ENCODE data around the gene PRCC. TPM values are rescaled to one million over a fixed set of nuclear protein-coding genes. Genes with fewer than 3 reads are reported as not detected.

The PRCC gene
- polyA plus RNA-seq, 2 of the 4 experiments (the other 2 are of a cell fraction): 44.5 to 52.0 TPM

DNA sequence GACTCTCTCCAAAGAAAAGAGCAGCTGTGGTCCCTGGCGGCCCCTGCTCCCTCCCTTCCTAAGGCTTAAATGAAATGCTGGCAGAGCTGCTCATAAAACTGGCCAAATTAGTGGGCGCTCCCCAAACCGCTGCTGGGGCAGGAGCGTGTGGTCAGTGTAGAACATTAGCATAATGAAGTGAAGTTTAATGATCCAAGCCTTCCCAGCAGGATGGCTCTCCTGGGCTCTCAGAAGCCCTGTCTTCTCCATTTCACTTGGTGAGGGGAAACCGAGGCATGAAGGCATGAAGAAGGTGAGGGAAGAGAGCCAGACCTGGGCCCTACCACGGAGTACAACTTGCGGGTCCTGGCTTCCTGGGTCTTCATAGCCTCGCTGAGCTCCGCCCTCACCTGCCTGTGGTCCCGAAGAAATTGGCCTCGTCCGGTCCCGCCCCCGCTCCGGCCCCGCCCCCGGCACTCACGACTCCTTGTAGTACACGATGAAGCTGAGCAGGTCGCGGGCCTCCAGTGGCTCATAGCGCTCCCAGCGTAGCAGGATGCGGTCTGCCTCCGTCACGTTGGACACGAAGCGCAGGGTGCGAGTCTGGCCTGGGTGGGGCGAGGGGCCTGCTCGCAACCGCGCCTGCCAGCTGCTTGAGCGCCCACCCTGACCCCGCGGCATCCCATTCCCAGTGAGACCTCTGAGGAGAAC lies 81.3 kb downstream of the PRCC start:
- FAIRE-seq (no peak), ATAC-seq (no peak), DNase-seq (ENCODE audit: low read depth in 1 of 2, low spot score in 1 of 2) (no peak)
- H3K9me3 ChIP-seq: no peaks in the 10 kb centered on the region
- H3K4me3 ChIP-seq: no peak overlapping the region
- peaks cover 9% of the 10 kb centered on the region; the same call in 2 of the 3 replicates for H3K4me1 ChIP-seq
- 54% methylated on average over 18 of the region's 36 CpGs for WGBS (ENCODE audit: missing lambda C conversion rate)
- TF ChIP-seq ATOH8 (CRISPR knock-in tag; IDR thresholded peaks at IDR 0.05; ENCODE audit: low read depth) (no peak), MYC (IDR thresholded peaks at IDR 0.05; ENCODE audit: borderline replicate concordance, low read length) (no peak), EP300 (IDR thresholded peaks at IDR 0.05) (no peak), CBX8 (IDR thresholded peaks at IDR 0.05) (no peak), CBX2 (IDR thresholded peaks at IDR 0.05; ENCODE audit: borderline replicate concordance, low read depth) (no peak), HOXA7 (CRISPR knock-in tag; IDR thresholded peaks at IDR 0.05) (no peak), CHD2 (IDR thresholded peaks at IDR 0.05; ENCODE audit: low read length, partially characterized antibody) (no peak)
- TF ChIP-seq, protein P1, sequence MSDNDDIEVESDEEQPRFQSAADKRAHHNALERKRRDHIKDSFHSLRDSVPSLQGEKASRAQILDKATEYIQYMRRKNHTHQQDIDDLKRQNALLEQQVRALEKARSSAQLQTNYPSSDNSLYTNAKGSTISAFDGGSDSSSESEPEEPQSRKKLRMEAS (IDR thresholded peaks at IDR 0.05): no peak
- TF ChIP-seq, protein P2, sequence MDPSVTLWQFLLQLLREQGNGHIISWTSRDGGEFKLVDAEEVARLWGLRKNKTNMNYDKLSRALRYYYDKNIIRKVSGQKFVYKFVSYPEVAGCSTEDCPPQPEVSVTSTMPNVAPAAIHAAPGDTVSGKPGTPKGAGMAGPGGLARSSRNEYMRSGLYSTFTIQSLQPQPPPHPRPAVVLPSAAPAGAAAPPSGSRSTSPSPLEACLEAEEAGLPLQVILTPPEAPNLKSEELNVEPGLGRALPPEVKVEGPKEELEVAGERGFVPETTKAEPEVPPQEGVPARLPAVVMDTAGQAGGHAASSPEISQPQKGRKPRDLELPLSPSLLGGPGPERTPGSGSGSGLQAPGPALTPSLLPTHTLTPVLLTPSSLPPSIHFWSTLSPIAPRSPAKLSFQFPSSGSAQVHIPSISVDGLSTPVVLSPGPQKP (IDR thresholded peaks at IDR 0.05; ENCODE audit: low read depth, low read length): no peak
- POLR2A ChIA-PET: no interaction called here
- CTCF ChIA-PET: interaction anchor here (0.9 to 20.9 kb wide), 11 partner anchors 8 to 222 kb away, joined by 3 to 480 read pairs (median 3); partner anchors contain the start of genes INSRR, ISG20L2, LRRC71 and METTL25B
- H3K4me2 ChIP-seq: no peak overlapping the region
- no peak overlapping the region for H3K27ac ChIP-seq

DNA sequence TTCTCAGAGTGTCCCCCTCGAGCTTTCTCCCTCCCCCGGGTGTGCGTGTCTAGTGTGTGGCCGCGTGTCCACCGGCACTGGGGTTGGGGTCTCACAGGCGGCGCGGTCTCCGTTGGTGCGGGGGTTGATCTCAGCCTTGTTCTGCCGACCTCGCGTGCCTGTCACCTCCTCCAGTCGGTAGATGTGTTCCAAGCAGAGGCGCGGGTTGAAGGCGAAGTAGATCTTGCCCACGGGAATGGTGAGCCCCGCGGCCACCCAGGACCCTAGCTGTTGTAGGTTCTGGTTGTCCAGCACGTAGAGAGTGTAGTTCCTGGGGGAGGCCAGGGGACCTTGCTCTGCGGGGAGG lies 81.8 kb downstream of the PRCC start:
- ChIA-PET POLR2A (no interaction called here), CTCF (interaction anchor here (0.9 to 20.9 kb wide), 8 partner anchors 9 to 121 kb away, joined by 3 to 480 read pairs (median 4); partner anchors contain the start of genes INSRR, ISG20L2, LRRC71 and METTL25B)
- FAIRE-seq: no peak
- Histone ChIP-seq H3K4me2 (no peak overlapping the region), H3K4me3 (no peak overlapping the region), H3K4me1 (peaks cover 9% of the 10 kb centered on the region; the same call in 2 of the 3 replicates), H3K27ac (no peak overlapping the region), H3K9me3 (no peaks in the 10 kb centered on the region)
- no peak for DNase-seq (ENCODE audit: low read depth in 1 of 2, low spot score in 1 of 2)
- no peak for ATAC-seq
- no peak for TF ChIP-seq TP53 (CRISPR knock-in tag; IDR thresholded peaks at IDR 0.05)
- no peak for TF ChIP-seq JUN (IDR thresholded peaks at IDR 0.05)
- TF ChIP-seq, protein P3, sequence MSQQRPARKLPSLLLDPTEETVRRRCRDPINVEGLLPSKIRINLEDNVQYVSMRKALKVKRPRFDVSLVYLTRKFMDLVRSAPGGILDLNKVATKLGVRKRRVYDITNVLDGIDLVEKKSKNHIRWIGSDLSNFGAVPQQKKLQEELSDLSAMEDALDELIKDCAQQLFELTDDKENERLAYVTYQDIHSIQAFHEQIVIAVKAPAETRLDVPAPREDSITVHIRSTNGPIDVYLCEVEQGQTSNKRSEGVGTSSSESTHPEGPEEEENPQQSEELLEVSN (IDR thresholded peaks at IDR 0.05; ENCODE audit: borderline replicate concordance, low read depth): no peak
- TF ChIP-seq PHF8 (IDR thresholded peaks at IDR 0.05; ENCODE audit: borderline replicate concordance, low read depth): no peak
- TF ChIP-seq HMGXB4 (CRISPR knock-in tag; IDR thresholded peaks at IDR 0.05; ENCODE audit: borderline replicate concordance): no peak
- no peak for TF ChIP-seq MAZ (IDR thresholded peaks at IDR 0.05; ENCODE audit: borderline replicate concordance, low read depth, low read length)
- no peak for TF ChIP-seq SMC3 (IDR thresholded peaks at IDR 0.05)
- TF ChIP-seq HOXB5 (CRISPR knock-in tag; IDR thresholded peaks at IDR 0.05): no peak
- TF ChIP-seq PBX3 (IDR thresholded peaks at IDR 0.05): no peak
- WGBS (ENCODE audit: missing lambda C conversion rate): 86% methylated on average over 11 of the region's 23 CpGs

Other genes starting within 250 kb of the PRCC start
- gene IQGAP3, start 195.0 kb upstream of the PRCC start, polyA plus RNA-seq (2011; rRNA removed): 15.4 and 15.6 TPM in 2 replicates
- gene IQGAP3, start 195.0 kb upstream of the PRCC start, polyA plus RNA-seq (2017; fragmentation: RNase III; extraction: RNeasy Plus Mini Kit Qiagen cat#74134 plus additional on column Dnase treatment): 16.0 to 17.0 TPM (median 17.0 TPM) in 3 replicates
- gene TTC24, start 187.8 kb upstream of the PRCC start, polyA plus RNA-seq (2011; rRNA removed): not detected in 2 replicates
- not detected in 3 replicates for gene TTC24, start 187.8 kb upstream of the PRCC start, polyA plus RNA-seq (2017; fragmentation: RNase III; extraction: RNeasy Plus Mini Kit Qiagen cat#74134 plus additional on column Dnase treatment)
- 81.4 and 109 TPM in 2 replicates for gene NAXE, start 175.8 kb upstream of the PRCC start, polyA plus RNA-seq (2011; rRNA removed)
- gene NAXE, start 175.8 kb upstream of the PRCC start, polyA plus RNA-seq (2017; fragmentation: RNase III; extraction: RNeasy Plus Mini Kit Qiagen cat#74134 plus additional on column Dnase treatment): 108 to 119 TPM (median 116 TPM) in 3 replicates
- 68.1 and 76.1 TPM in 2 replicates for gene GPATCH4, start 166.1 kb upstream of the PRCC start, polyA plus RNA-seq (2011; rRNA removed)
- gene GPATCH4, start 166.1 kb upstream of the PRCC start, polyA plus RNA-seq (2017; fragmentation: RNase III; extraction: RNeasy Plus Mini Kit Qiagen cat#74134 plus additional on column Dnase treatment): 85.2 to 94.7 TPM (median 85.3 TPM) in 3 replicates
- gene HAPLN2, start 148.1 kb upstream of the PRCC start, polyA plus RNA-seq (2011; rRNA removed): 0.11 and 0.23 TPM in 2 replicates
- 0.10 to 0.16 TPM (median 0.13 TPM) in 3 replicates for gene HAPLN2, start 148.1 kb upstream of the PRCC start, polyA plus RNA-seq (2017; fragmentation: RNase III; extraction: RNeasy Plus Mini Kit Qiagen cat#74134 plus additional on column Dnase treatment)
- 0.12 TPM in 1 of 2 replicates, not detected in the other for gene BCAN, start 125.4 kb upstream of the PRCC start, polyA plus RNA-seq (2011; rRNA removed)
- not detected in 3 replicates for gene BCAN, start 125.4 kb upstream of the PRCC start, polyA plus RNA-seq (2017; fragmentation: RNase III; extraction: RNeasy Plus Mini Kit Qiagen cat#74134 plus additional on column Dnase treatment)
- gene NES, start 90.1 kb upstream of the PRCC start, polyA plus RNA-seq (2011; rRNA removed): 0.57 and 0.65 TPM in 2 replicates
- 2.1 to 2.8 TPM (median 2.1 TPM) in 3 replicates for gene NES, start 90.1 kb upstream of the PRCC start, polyA plus RNA-seq (2017; fragmentation: RNase III; extraction: RNeasy Plus Mini Kit Qiagen cat#74134 plus additional on column Dnase treatment)
- 1.4 and 1.7 TPM in 2 replicates for gene CRABP2, start 62.0 kb upstream of the PRCC start, polyA plus RNA-seq (2011; rRNA removed)
- 15.6 to 19.1 TPM (median 17.9 TPM) in 3 replicates for gene CRABP2, start 62.0 kb upstream of the PRCC start, polyA plus RNA-seq (2017; fragmentation: RNase III; extraction: RNeasy Plus Mini Kit Qiagen cat#74134 plus additional on column Dnase treatment)
- gene METTL25B, start 39.1 kb upstream of the PRCC start, polyA plus RNA-seq (2011; rRNA removed): 18.5 and 22.1 TPM in 2 replicates
- gene METTL25B, start 39.1 kb upstream of the PRCC start, polyA plus RNA-seq (2017; fragmentation: RNase III; extraction: RNeasy Plus Mini Kit Qiagen cat#74134 plus additional on column Dnase treatment): 15.7 to 21.7 TPM (median 16.7 TPM) in 3 replicates
- 42.5 and 55.7 TPM in 2 replicates for gene ISG20L2, start 38.8 kb upstream of the PRCC start, polyA plus RNA-seq (2011; rRNA removed)
- gene ISG20L2, start 38.8 kb upstream of the PRCC start, polyA plus RNA-seq (2017; fragmentation: RNase III; extraction: RNeasy Plus Mini Kit Qiagen cat#74134 plus additional on column Dnase treatment): 27.6 to 31.4 TPM (median 29.6 TPM) in 3 replicates
- gene MRPL24, start 26.4 kb upstream of the PRCC start, polyA plus RNA-seq (2011; rRNA removed): 170 and 246 TPM in 2 replicates
- 195 to 207 TPM (median 198 TPM) in 3 replicates for gene MRPL24, start 26.4 kb upstream of the PRCC start, polyA plus RNA-seq (2017; fragmentation: RNase III; extraction: RNeasy Plus Mini Kit Qiagen cat#74134 plus additional on column Dnase treatment)
- gene HDGF, start 15.9 kb upstream of the PRCC start, polyA plus RNA-seq (2011; rRNA removed): 271 and 299 TPM in 2 replicates
- 404 to 428 TPM (median 419 TPM) in 3 replicates for gene HDGF, start 15.9 kb upstream of the PRCC start, polyA plus RNA-seq (2017; fragmentation: RNase III; extraction: RNeasy Plus Mini Kit Qiagen cat#74134 plus additional on column Dnase treatment)
- 1.4 and 1.8 TPM in 2 replicates for gene SH2D2A, start 49.3 kb downstream of the PRCC start, polyA plus RNA-seq (2011; rRNA removed)
- 1.6 to 1.8 TPM (median 1.8 TPM) in 3 replicates for gene SH2D2A, start 49.3 kb downstream of the PRCC start, polyA plus RNA-seq (2017; fragmentation: RNase III; extraction: RNeasy Plus Mini Kit Qiagen cat#74134 plus additional on column Dnase treatment)
- gene INSRR, start 91.6 kb downstream of the PRCC start, polyA plus RNA-seq (2011; rRNA removed): not detected in 2 replicates
- not detected in 3 replicates for gene INSRR, start 91.6 kb downstream of the PRCC start, polyA plus RNA-seq (2017; fragmentation: RNase III; extraction: RNeasy Plus Mini Kit Qiagen cat#74134 plus additional on column Dnase treatment)
- 0.05 and 0.07 TPM in 2 replicates for gene NTRK1, start 93.3 kb downstream of the PRCC start, polyA plus RNA-seq (2011; rRNA removed)
- 0.08 to 0.18 TPM (median 0.10 TPM) in 3 replicates for gene NTRK1, start 93.3 kb downstream of the PRCC start, polyA plus RNA-seq (2017; fragmentation: RNase III; extraction: RNeasy Plus Mini Kit Qiagen cat#74134 plus additional on column Dnase treatment)
- gene PEAR1, start 126.2 kb downstream of the PRCC start, polyA plus RNA-seq (2011; rRNA removed): 1.7 and 2.9 TPM in 2 replicates
- 5.0 to 7.5 TPM (median 6.3 TPM) in 3 replicates for gene PEAR1, start 126.2 kb downstream of the PRCC start, polyA plus RNA-seq (2017; fragmentation: RNase III; extraction: RNeasy Plus Mini Kit Qiagen cat#74134 plus additional on column Dnase treatment)
- gene LRRC71, start 153.1 kb downstream of the PRCC start, polyA plus RNA-seq (2011; rRNA removed): 0.15 TPM in 1 of 2 replicates, not detected in the other
- 0.10 to 0.33 TPM (median 0.14 TPM) in 3 replicates for gene LRRC71, start 153.1 kb downstream of the PRCC start, polyA plus RNA-seq (2017; fragmentation: RNase III; extraction: RNeasy Plus Mini Kit Qiagen cat#74134 plus additional on column Dnase treatment)

Data from A549 (cell line).